Right cardiac atrium (tissue), 5 donors: ENCODE results near the gene MAP3K5. TPM values are rescaled to one million over a fixed set of nuclear protein-coding genes. Genes with fewer than 3 reads are reported as not detected.

Source experiments
- ATAC-seq, 2 donors: fragments of 200-7000 bp; cut with Tn5 transposase; one replicate each; pipeline versions ENCODE4 v1.8.0 to v1.9.1; 2020; ENCODE audit warnings: moderate library complexity in 2 of 2, mild to moderate bottlenecking in 1 of 2
- DNase-seq, 3 donors: peaks; one replicate each; pipeline ENCODE4 v3.0.0-alpha.2; 2020
- H3K27ac ChIP-seq: one replicate; pipeline ENCODE4 v1.5.1; 2013; ENCODE audit warnings: mild to moderate bottlenecking, low read length, control low read depth, moderate library complexity
- H3K27me3 ChIP-seq: one replicate; pipeline ENCODE4 v1.6.1; 2013; ENCODE audit not compliant: control insufficient read depth, insufficient read depth
- H3K4me1 ChIP-seq: one replicate; pipeline ENCODE4 v1.6.1; 2013; ENCODE audit warnings: low read length; ENCODE audit not compliant: control insufficient read depth, insufficient read depth
- H3K4me3 ChIP-seq: one replicate; pipeline ENCODE4 v1.5.1; 2013; ENCODE audit warnings: low read length, control low read depth
- H3K9me3 ChIP-seq: one replicate; pipeline ENCODE4 v1.6.1; 2013; ENCODE audit warnings: low read length; ENCODE audit not compliant: control insufficient read depth
- WGBS: extraction: QIAGEN DNeasy Blood & Tissue Kit; methylation state at CpG from one replicate; pipeline ENCODE4 v1.1.7; 2013; 5-methylcytosine and 5-hydroxymethylcytosine counted together
- intact Hi-C, 4 donors: fragments of 100-400 bp; cut with DNase I; formaldehyde crosslinking; loops; one replicate each; pipeline versions ENCODE4 v1.11.0 to v1.14.0; 2022 to 2023
- polyA plus RNA-seq: library from polyadenylated mRNA; stranded (reverse); fragments of 200-250 nt; gene quantifications from one replicate; pipeline ENCODE4 v1.2.3, GENCODE V29; 2013
- total RNA-seq, 4 donors: library from RNA; stranded (reverse); fragmentation: NEBNext Ultra II Directional; extraction: Animal tissue kit (Norgen Biotek cat#: 25700); gene quantifications; one replicate each; pipeline ENCODE4 v1.2.1, GENCODE V29; 2021
- donor health status: healthy with polysubstance abuse.
- donor health status: DM: no; HTN: yes; CAD: no.
- donor health status: DM: no; HTN: no; CAD: no.
- donor health status: DM: no; HTN: yes; CAD: no; lungs with severe emphysema.
- donor health status: DM: yes; HTN: yes; CAD: no.

MAP3K5 gene
- total and polyA plus RNA-seq, 5 donors = 2.8 to 7.3 (median 4.0) TPM

DNA sequence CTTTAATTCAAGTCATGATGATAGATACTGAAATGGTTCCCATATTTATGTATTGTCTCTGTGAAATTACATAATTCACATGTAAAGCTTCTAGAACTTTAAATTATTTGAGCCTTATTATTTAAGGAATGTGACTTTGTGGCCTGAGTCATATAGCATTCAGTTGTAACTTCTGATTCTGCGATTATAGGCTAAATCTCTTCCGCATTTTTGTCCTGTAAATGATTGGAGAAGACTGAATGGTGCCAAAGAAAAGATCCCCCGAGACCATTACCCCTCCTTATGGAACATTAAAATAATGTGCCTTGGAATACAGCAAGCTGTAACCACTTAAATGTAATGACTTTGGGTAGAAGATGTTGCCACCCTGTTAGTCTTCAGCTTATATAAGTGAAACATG is 178.8 kb downstream of the MAP3K5 start:
- Histone ChIP-seq H3K4me3 (no peak overlapping the region), H3K4me1 (no peaks in the 10 kb centered on the region), H3K9me3 (no peaks in the 10 kb centered on the region), H3K27ac (no peak overlapping the region), H3K27me3 (no peaks in the 10 kb centered on the region)
- DNase-seq = no peak
- no peak for ATAC-seq
- 82% methylated on average over 3 of the region's 3 CpGs for WGBS
- intact Hi-C loops = no loop called here

DNA sequence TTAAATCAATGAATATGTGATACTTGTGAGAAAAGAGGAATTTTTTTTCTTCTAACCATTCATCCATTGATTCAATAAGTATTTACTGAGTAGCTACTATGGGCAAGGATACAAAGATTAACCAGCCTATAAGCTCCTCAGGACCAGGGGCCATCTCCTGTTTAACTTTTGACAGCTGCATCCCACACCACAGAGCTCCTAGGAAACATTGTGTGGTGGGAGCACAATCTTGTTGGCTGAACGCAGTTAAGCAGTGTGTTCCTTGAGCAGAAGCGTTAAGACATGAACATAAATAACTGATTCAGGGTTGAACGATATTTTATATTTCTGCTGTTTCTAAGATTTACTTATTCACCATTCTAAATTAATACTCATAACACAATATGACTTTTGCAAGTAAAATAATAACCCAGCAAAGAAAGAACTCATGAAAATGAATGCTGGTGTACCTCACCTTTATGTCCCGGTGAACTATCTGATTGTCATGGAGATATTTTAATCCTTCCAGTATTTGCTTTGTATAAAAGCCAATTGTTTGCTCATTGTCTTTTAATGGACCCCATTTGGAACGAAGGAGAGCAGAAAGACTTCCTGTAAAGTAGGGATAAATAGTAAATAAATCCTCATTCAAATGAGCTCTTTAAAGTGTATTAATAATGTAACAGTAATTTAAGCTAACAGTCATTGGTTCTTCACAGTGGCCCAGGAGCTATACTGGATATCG is 179.4 kb downstream of the MAP3K5 start:
- no peaks in the 10 kb centered on the region for H3K9me3 ChIP-seq
- H3K27me3 ChIP-seq = no peaks in the 10 kb centered on the region
- ATAC-seq = no peak
- WGBS = 83% methylated on average over 6 of the region's 6 CpGs
- no peak for DNase-seq
- H3K27ac ChIP-seq = no peak overlapping the region
- intact Hi-C loops = no loop called here
- peaks cover 2% of the 10 kb centered on the region for H3K4me1 ChIP-seq
- H3K4me3 ChIP-seq = no peak overlapping the region

DNA sequence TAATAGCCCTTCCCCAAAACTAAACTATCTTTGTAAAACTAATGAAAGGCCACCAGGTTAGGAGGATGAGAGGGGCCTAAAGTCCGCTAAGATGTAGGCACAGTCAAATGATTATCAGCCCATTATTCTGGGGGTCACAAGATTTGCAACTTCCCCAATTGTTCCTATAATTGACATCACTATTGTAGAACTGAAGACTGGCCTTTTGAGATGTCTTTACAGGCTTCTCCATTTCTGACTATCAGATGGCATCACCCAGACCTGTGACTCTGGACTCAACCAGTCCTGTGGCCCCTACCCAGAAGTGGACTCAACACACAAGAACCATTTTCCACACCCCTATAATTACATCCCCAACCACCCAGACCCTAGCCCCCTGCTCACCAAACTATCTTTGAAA is 180.5 kb downstream of the MAP3K5 start:
- no peak for DNase-seq
- 100% methylated on average over 1 of the region's 1 CpG for WGBS

DNA sequence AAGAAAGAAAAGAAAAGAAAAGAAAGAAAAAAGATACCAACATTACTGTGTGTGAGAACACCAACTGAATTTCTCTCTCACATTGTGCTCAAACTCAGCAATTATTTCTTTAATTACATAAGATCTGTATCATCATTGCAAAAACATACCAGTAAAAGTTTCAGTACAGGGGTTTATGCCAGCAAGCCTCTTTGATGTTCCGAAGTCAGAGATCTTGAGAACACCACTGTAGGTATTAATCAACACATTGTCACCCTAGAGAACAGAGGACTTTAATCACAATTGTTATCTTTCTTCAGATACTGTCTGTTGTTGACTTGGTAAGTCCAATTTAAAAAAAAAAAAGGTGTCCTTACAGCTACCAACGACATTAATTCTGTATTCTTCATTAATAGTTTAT is 181.1 kb downstream of the MAP3K5 start:
- no peaks in the 10 kb centered on the region for H3K27me3 ChIP-seq
- H3K4me1 ChIP-seq = peaks cover 2% of the 10 kb centered on the region
- DNase-seq (no peak), ATAC-seq (no peak)
- no peaks in the 10 kb centered on the region for H3K9me3 ChIP-seq
- 62% methylated on average over 2 of the region's 2 CpGs for WGBS
- intact Hi-C loops = no loop called here
- no peak overlapping the region for H3K4me3 ChIP-seq
- no peak overlapping the region for H3K27ac ChIP-seq

More for the DNA sequence above, 180.5 kb downstream of the MAP3K5 start:
- no peaks in the 10 kb centered on the region for H3K27me3 ChIP-seq
- H3K4me1 ChIP-seq = peaks cover 2% of the 10 kb centered on the region
- intact Hi-C loops = no loop called here
- no peak overlapping the region for H3K4me3 ChIP-seq
- H3K9me3 ChIP-seq = no peaks in the 10 kb centered on the region
- ATAC-seq = no peak
- H3K27ac ChIP-seq = no peak overlapping the region

DNA sequence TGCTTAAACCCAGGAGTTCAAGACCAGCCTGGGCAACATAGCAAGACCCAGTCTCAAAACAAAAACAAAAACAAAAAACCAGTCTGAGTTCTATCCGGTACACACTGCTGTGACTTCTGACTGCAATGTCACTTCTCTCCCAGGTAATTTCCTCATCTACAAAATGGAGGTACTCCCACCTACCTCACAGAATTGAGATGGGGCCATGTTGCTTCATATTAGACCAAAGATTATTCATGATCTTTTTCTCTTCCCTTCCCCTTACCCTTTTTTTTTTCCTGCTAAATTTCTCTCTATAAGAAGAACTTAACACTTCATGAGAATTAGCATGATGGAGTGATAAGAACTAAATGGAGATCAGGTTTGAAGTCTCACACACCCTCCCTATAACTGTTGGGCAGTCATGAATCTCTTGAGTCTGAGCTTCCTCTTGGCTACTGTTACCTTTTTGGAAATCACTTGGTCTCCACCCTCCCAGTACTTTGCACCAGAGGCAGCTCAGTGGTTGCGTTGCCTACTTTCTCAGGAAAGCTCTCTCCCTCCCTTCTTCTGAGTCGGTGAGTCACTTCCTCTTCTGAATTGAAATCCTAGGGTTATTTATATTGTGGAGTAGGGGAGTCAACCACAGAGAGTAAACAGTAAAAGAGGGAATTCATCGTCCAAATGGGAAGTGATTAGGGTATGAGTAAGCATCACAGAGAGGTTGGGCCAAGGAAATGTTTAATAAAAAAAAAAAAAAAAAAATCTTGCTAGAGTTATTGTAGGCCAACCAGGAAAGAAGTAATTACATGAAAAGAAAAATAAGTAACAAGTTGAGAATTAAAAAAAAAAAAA is 182.2 kb downstream of the MAP3K5 start:
- H3K27ac ChIP-seq = peak overlapping the region; percentile 12
- no peak overlapping the region for H3K4me3 ChIP-seq
- no peaks in the 10 kb centered on the region for H3K27me3 ChIP-seq
- H3K9me3 ChIP-seq = no peaks in the 10 kb centered on the region
- H3K4me1 ChIP-seq = peaks cover 2% of the 10 kb centered on the region
- WGBS = 46% methylated on average over 4 of the region's 4 CpGs
- intact Hi-C loops = no loop called here
- ATAC-seq = peak; percentile 92 to 96
- DNase-seq = peak in 1 of 3 donors; percentile 49

DNA sequence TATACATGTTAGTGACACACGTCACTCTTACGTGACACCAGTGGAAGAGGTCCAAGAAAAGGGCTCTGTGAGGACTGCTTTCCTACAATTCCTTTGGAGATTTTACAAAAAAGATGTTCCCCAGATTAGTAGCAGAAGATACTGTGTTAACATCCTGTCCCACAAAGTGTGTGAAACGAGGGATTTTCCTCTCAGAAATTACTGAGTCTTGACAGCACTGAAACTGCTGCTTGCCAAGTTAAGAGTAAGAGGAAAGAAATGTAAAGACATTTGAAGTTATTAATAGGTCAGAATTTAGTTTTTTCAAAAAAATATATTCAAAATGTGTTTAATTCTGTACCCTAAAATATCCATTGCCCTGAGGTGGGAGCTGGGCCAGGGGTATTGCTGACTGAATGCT is 183.3 kb downstream of the MAP3K5 start:
- DNase-seq = no peak
- no peaks in the 10 kb centered on the region for H3K9me3 ChIP-seq
- intact Hi-C loops = no loop called here
- H3K27me3 ChIP-seq = no peaks in the 10 kb centered on the region
- H3K27ac ChIP-seq = no peak overlapping the region
- ATAC-seq = no peak
- H3K4me1 ChIP-seq = peaks cover 2% of the 10 kb centered on the region
- no peak overlapping the region for H3K4me3 ChIP-seq
- WGBS = 59% methylated on average over 3 of the region's 3 CpGs

DNA sequence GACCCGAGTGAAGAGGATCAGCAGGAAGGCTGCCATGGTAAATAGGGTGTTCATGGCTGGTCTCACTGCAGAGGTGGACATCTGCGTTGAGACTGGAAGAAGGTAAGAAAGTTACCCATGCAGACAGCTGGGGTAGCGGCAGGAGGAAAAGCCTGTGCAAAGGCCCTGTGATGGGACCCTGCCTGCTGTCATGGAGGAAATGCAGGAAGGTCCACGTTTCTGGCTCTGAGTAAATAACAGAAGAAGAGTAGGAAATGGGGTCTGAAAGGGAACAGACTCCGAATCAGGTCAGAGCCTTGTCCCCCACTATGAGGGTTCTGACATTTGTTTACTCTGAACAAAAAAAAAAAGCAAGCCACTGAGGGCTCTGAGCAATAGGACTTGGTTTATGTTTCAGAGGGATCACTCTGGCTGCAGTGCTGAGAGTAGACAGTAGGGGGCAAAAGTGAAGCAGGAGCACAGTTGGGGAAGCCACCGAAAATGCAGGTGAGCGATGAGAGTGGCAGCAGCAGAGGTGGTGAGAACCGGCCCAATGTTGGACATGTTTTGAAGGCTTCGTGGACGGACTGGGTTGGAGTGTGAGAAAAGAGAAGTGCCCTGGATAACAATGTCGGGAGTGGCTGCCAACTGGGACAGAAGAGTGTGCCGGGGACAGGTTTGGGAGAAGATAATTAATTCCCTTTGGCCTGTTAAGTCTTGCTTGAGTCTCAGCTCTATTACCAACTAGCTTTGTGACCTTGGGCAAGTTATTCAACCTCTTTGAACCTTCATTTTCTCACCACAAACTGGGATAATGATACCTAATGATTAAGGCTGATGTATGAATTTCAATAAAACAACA is 184.1 kb downstream of the MAP3K5 start:
- Histone ChIP-seq H3K4me3 (no peak overlapping the region), H3K27ac (no peak overlapping the region), H3K4me1 (peaks cover 2% of the 10 kb centered on the region), H3K27me3 (no peaks in the 10 kb centered on the region), H3K9me3 (no peaks in the 10 kb centered on the region)
- 65% methylated on average over 12 of the region's 12 CpGs for WGBS
- intact Hi-C loops = no loop called here
- ATAC-seq (peak in 1 of 2 donors; percentile 26), DNase-seq (peak; percentile 34 to 78 (median 62))

DNA sequence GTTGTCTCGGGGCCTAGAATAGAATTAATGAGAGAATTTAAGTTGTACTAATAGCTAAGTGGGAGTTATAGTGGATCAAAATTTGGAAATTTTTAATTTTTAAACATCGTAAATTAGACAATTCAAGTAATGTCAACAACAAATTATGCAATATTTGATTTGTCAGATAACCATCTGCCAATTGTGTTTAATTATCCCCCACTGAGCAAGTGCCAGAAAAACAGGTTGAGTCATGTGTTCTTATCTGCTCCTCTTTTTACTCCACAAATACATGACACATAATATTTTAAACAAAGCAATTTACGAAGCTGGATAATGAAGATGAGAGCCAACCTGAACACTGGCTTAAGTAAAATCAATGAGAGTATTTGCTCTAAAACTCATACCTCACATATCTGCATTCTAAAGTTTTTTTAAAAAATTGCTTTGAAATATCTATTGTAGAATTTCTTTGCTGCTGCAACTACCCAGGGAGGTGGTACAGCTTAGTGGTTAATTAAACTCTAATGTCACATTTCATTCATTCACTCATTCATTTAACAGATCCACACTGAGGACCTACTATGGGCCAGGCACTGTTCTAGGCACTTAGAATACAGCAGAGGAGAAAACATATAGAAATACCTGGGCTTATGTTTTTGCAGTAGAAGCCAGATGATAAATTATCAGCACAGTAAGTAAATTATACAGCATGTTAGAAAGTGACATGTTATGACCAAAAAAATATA is 184.9 kb downstream of the MAP3K5 start:
- ATAC-seq (no peak), DNase-seq (no peak)
- intact Hi-C loops = no loop called here
- 80% methylated on average over 3 of the region's 3 CpGs for WGBS
- no peak overlapping the region for H3K27ac ChIP-seq
- H3K4me3 ChIP-seq = no peak overlapping the region
- no peaks in the 10 kb centered on the region for H3K27me3 ChIP-seq
- H3K9me3 ChIP-seq = no peaks in the 10 kb centered on the region
- peaks cover 2% of the 10 kb centered on the region for H3K4me1 ChIP-seq

DNA sequence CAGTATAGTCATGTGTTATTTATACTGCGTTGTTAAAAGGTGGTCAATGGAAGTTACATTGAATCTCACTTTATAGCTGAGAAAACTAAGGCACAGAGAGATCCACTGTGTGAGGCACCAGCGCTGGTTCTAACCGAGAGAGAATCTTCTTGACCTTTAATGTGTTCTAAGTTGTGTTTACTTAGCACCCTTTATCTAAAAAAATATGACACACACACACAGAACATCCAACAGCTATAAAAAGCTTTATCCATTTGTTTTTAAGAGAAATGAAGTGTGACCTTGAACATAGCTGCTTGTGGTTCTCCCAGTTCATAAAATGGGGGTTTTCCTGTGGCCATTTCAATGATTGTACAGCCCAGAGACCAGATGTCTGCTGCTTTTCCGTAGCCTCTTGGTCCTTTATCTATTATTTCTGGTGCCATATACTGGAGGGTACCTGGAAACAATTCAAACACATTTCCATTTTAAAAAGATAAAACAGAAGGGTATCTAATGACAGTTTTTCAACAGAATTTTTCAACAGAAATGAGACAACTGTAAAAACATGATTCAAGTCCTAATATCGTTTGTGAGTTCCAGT is 187.3 kb downstream of the MAP3K5 start:
- intact Hi-C loops = no loop called here
- H3K4me1 ChIP-seq = peaks cover 2% of the 10 kb centered on the region
- no peak for DNase-seq
- ATAC-seq = peak in 1 of 2 donors; percentile 36
- no peaks in the 10 kb centered on the region for H3K27me3 ChIP-seq
- WGBS = 55% methylated on average over 5 of the region's 5 CpGs
- no peaks in the 10 kb centered on the region for H3K9me3 ChIP-seq
- H3K27ac ChIP-seq = no peak overlapping the region
- no peak overlapping the region for H3K4me3 ChIP-seq

DNA sequence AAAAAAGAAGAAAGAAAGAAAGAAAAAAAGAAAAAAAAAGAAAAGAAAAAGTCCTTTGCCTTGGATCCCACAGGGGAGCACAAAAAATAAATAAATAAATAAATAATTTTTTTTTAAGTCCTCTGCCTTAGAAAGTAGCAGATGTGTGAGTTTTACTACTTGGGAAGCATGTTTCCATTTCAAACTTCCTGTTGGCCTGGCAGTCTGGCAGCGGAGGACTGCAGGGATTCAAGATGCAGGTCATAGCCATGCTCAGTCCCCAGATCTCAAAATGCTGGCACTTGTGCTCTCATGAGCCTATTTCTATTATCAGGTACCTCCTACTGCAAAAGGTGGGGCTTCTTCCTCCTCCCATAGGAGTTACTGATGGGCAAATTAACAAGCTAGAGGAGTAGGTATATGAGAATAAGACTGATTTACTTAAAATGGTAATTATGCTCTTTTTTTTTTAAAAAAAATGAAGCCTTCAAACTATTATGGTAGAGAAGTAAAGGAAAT is 187.9 kb downstream of the MAP3K5 start:
- H3K4me1 ChIP-seq = peaks cover 6% of the 10 kb centered on the region
- DNase-seq (peak in 1 of 3 donors; percentile 11), ATAC-seq (peak in 1 of 2 donors; percentile 40)
- intact Hi-C loops = no loop called here
- 77% methylated on average over 1 of the region's 1 CpG for WGBS
- H3K9me3 ChIP-seq = no peaks in the 10 kb centered on the region
- no peaks in the 10 kb centered on the region for H3K27me3 ChIP-seq
- H3K4me3 ChIP-seq = no peak overlapping the region
- H3K27ac ChIP-seq = no peak overlapping the region
